CD4-positive, alpha-beta T cell treated with Interferon alpha-2 for 1 hour (primary cell): ENCODE measurements around the gene RPL38.

Experiments used
- DNase-seq, 2 donors: peaks; one replicate each; pipeline ENCODE4 v3.0.0-alpha.2; 2020 to 2022

Gene RPL38

GRCh38 chr17:74211141-74211911 is 7.8 kb downstream of the RPL38 start:
- DNase-seq, result no peak

- no peak for DNase-seq
Measured at GRCh38 chr17:74211912-74212208, 8.4 kb downstream of the RPL38 start.

GRCh38 chr17:74212209-74212912 is 8.9 kb downstream of the RPL38 start:
- DNase-seq, result peak in 1 of 2 donors; percentile 11

GRCh38 chr17:74212913-74213791 is 9.7 kb downstream of the RPL38 start, which contains the start of gene TTYH2:
TTYH2 (plus strand) TSS chr17:74213571; CDS start chr17:74213588, 17 bp downstream.
- DNase-seq, result peak; percentile 74 to 83

GRCh38 chr17:74213861-74214391 is 10.4 kb downstream of the RPL38 start:
- DNase-seq, result no peak

GRCh38 chr17:74214484-74215341 is 11.2 kb downstream of the RPL38 start:
- DNase-seq, result no peak

GRCh38 chr17:74215342-74215727 is 11.9 kb downstream of the RPL38 start:
- no peak for DNase-seq

GRCh38 chr17:74216505-74216904 is 13.0 kb downstream of the RPL38 start:
- DNase-seq, result no peak

- DNase-seq, result no peak
Measured at GRCh38 chr17:74217037-74217730, 13.7 kb downstream of the RPL38 start.

- DNase-seq, result no peak
Measured at GRCh38 chr17:74217888-74218287, 14.4 kb downstream of the RPL38 start.

- no peak for DNase-seq
Measured at GRCh38 chr17:74218436-74218835, 15.0 kb downstream of the RPL38 start.

GRCh38 chr17:74219576-74220133 is 16.2 kb downstream of the RPL38 start:
- DNase-seq, result no peak

- no peak for DNase-seq
Measured at GRCh38 chr17:74220219-74220618, 16.7 kb downstream of the RPL38 start.

- DNase-seq, result no peak
Measured at GRCh38 chr17:74220946-74221818, 17.7 kb downstream of the RPL38 start.

GRCh38 chr17:74222399-74222798 is 18.9 kb downstream of the RPL38 start:
- no peak for DNase-seq

GRCh38 chr17:74223901-74224300 is 20.4 kb downstream of the RPL38 start:
- DNase-seq, result no peak

GRCh38 chr17:74224959-74225725 is 21.7 kb downstream of the RPL38 start:
- DNase-seq, result no peak

GRCh38 chr17:74226252-74226651 is 22.8 kb downstream of the RPL38 start:
- no peak for DNase-seq
